Fibroblast of the aortic adventitia (primary cell): ENCODE data around the gene THBS4. TPM values are rescaled to one million over a fixed set of nuclear protein-coding genes. Genes with fewer than 3 reads are reported as not detected.

ENCODE experiments used
- DNase-seq: peaks from one replicate; pipeline ENCODE4 v3.0.0-alpha.2; 2010; ENCODE audit warnings: low read depth
- H3K4me3 ChIP-seq: 2 replicates; pipeline ENCODE4 v1.5.1; 2011; ENCODE audit warnings: low read depth, mild to moderate bottlenecking, control low read depth, low read length, moderate library complexity
- CTCF ChIP-seq: IDR thresholded peaks from 2 replicates; pipeline ENCODE4 v1.5.1; 2011; ENCODE audit warnings: mild to moderate bottlenecking, low read length, control low read depth, inconsistent platforms; ENCODE audit not compliant: insufficient read depth
- total RNA-seq: library from RNA; depleted of rRNA; stranded (reverse); fragments of >200 nt; gene quantifications from 2 replicates; pipeline ENCODE4 v1.2.3, GENCODE V29; 2012; ENCODE audit warnings: low replicate concordance

THBS4 gene
- total RNA-seq, 1 donor: 0.90 TPM

GRCh38 chr5:80055491-80056170 lies 20.5 kb downstream of the THBS4 start:
- DNase-seq: no peak
- TF ChIP-seq CTCF: no peak
- H3K4me3 ChIP-seq: no peak overlapping the region

- no peak overlapping the region for H3K4me3 ChIP-seq
- DNase-seq: no peak
- TF ChIP-seq CTCF: no peak
These were observed 22.0 kb downstream of the THBS4 start for GRCh38 chr5:80057099-80057498.

GRCh38 chr5:80057921-80058320 lies 22.8 kb downstream of the THBS4 start:
- no peak overlapping the region for H3K4me3 ChIP-seq
- DNase-seq: no peak
- no peak for TF ChIP-seq CTCF

- no peak for DNase-seq
These were observed 24.3 kb downstream of the THBS4 start for GRCh38 chr5:80059354-80059980.

GRCh38 chr5:80060966-80061365 lies 25.8 kb downstream of the THBS4 start:
- TF ChIP-seq CTCF: no peak
- H3K4me3 ChIP-seq: no peak overlapping the region
- no peak for DNase-seq

More at GRCh38 chr5:80059354-80059980, 24.3 kb downstream of the THBS4 start:
- H3K4me3 ChIP-seq: no peak overlapping the region
- no peak for TF ChIP-seq CTCF

GRCh38 chr5:80061547-80061946 lies 26.4 kb downstream of the THBS4 start:
- no peak for DNase-seq
- TF ChIP-seq CTCF: no peak

More at GRCh38 chr5:80061547-80061946, 26.4 kb downstream of the THBS4 start:
- no peak overlapping the region for H3K4me3 ChIP-seq
